GM12878 (cell line): Measurements from ENCODE around the gene C6orf62. TPM values are rescaled to one million over a fixed set of nuclear protein-coding genes. Genes with fewer than 3 reads are reported as not detected.

Experiments used
- ATAC-seq: fragments of 200-7000 bp; cut with Tn5 transposase; 3 replicates; pipeline ENCODE4 v1.9.1; 2020; ENCODE audit warnings: mild to moderate bottlenecking, moderate library complexity
- BruUV-seq: library from RNA; stranded (reverse); fragments of 400-500 nt; replicated peaks from 2 replicates; lab custom pipeline; 2021; lab: Mats Ljungman, UMichigan
- CTCF ChIA-PET: fragments of 300-600 bp; sonication (Branson Sonifier 250); formaldehyde crosslinking; extraction: SDS; loops from one replicate; lab custom pipeline; 2021; ENCODE audit warnings: inconsistent platforms; lab: Yijun Ruan, JAX
- POLR2A ChIA-PET: fragments of 350-600 bp; formaldehyde crosslinking; extraction: SDS; loops from one replicate; lab custom pipeline; 2021; ENCODE audit warnings: inconsistent platforms; lab: Charles Lee
- RAD21 ChIA-PET: fragments of 300-600 bp; sonication (Branson Sonifier 250); formaldehyde crosslinking; loops from one replicate; lab custom pipeline; 2023; ENCODE audit warnings: antibody characterized with exemption; ENCODE audit not compliant: unreplicated experiment; lab: Charles Lee
- SMC1A ChIA-PET: fragments of 300-600 bp; sonication (Branson Sonifier 250); formaldehyde crosslinking; loops from one replicate; lab custom pipeline; 2023; ENCODE audit not compliant: unreplicated experiment, uncharacterized antibody; lab: Charles Lee
- DNase-seq: peaks from one replicate; pipeline ENCODE4 v3.0.0-alpha.2; 2011; ENCODE audit warnings: low read depth, low spot score
- FAIRE-seq: peaks from 3 replicates; lab custom pipeline; 2011; peaks lifted over from hg19 to GRCh38; lab: Jason Lieb, UNC
- H2AFZ ChIP-seq: 2 replicates; pipeline ENCODE4 v1.6.0; 2011; ENCODE audit warnings: low read depth, low read length, control low read depth; ENCODE audit not compliant: control insufficient read depth
- H3K27ac ChIP-seq: 2 replicates; pipeline ENCODE4 v1.5.1; 2011; ENCODE audit warnings: control low read depth; ENCODE audit not compliant: control insufficient read depth, insufficient read depth
- H3K27me3 ChIP-seq, 2 experiments: replicated peaks in 1 of 2; 2 replicates each; pipeline versions ENCODE4 v1.6.0 to v1.6.1; 2011; ENCODE audit warnings: low read length in 1 of 2; ENCODE audit not compliant: control insufficient read depth in 2 of 2, insufficient read depth in 2 of 2
- H3K36me3 ChIP-seq, 2 experiments: 2 replicates each; pipeline ENCODE4 v1.5.1; 2011; ENCODE audit warnings: low read length in 1 of 2; ENCODE audit not compliant: control insufficient read depth in 2 of 2, insufficient read depth in 2 of 2
- H3K4me1 ChIP-seq: 2 replicates; pipeline ENCODE4 v1.6.1; 2011; ENCODE audit warnings: mild to moderate bottlenecking, low read length, moderate library complexity, mixed read lengths; ENCODE audit not compliant: control insufficient read depth, insufficient read depth
- H3K4me2 ChIP-seq: 2 replicates; pipeline ENCODE4 v1.6.0; 2011; ENCODE audit warnings: control low read depth; ENCODE audit not compliant: control insufficient read depth, insufficient read depth
- H3K4me3 ChIP-seq: fragments of 200-600 bp; sonication (generic); 2 replicates; pipeline ENCODE4 v1.5.1; 2016
- H3K79me2 ChIP-seq: 2 replicates; pipeline ENCODE4 v1.6.0; 2011; ENCODE audit warnings: low read length; ENCODE audit not compliant: control insufficient read depth, insufficient read depth
- H3K9ac ChIP-seq: 2 replicates; pipeline ENCODE4 v1.8.0; 2011; ENCODE audit warnings: low read length, control low read depth, mixed read lengths; ENCODE audit not compliant: control insufficient read depth, insufficient read depth
- H3K9me3 ChIP-seq: replicated peaks from 3 replicates; pipeline ENCODE4 v1.5.1; 2011; ENCODE audit warnings: mild to moderate bottlenecking, low read length; ENCODE audit not compliant: control insufficient read depth, insufficient read depth
- H4K20me1 ChIP-seq: 2 replicates; pipeline ENCODE4 v1.6.0; 2011; ENCODE audit not compliant: control insufficient read depth, insufficient read depth
- E4F1 ChIP-seq: fragments of 450-650 bp; IDR thresholded peaks from 2 replicates; pipeline ENCODE4 v1.6.1; 2018; ENCODE audit warnings: borderline replicate concordance, mild to moderate bottlenecking; ENCODE audit not compliant: partially characterized antibody
- EZH2 ChIP-seq: IDR thresholded peaks from 2 replicates; pipeline ENCODE4 v1.6.1; 2012; ENCODE audit warnings: low read depth, mild to moderate bottlenecking, control low read depth, inconsistent platforms, low read length, borderline replicate concordance; ENCODE audit not compliant: control insufficient read depth
- GABPA ChIP-seq: IDR thresholded peaks from 2 replicates; pipeline ENCODE4 v1.6.1; 2014; ENCODE audit warnings: antibody characterized with exemption, low read depth, mild to moderate bottlenecking, inconsistent platforms
- MTA2 ChIP-seq: fragments of 450-650 bp; IDR thresholded peaks from 2 replicates; pipeline ENCODE4 v1.6.1; 2016; ENCODE audit warnings: low read depth, mild to moderate bottlenecking, moderate library complexity
- RBBP5 ChIP-seq: fragments of 200-600 bp; sonication (generic); conservative IDR thresholded peaks from 2 replicates; pipeline ENCODE4 v1.6.1; 2016
- SIN3A ChIP-seq: IDR thresholded peaks from 2 replicates; pipeline ENCODE4 v1.6.1; 2012; ENCODE audit warnings: low read depth, low read length, improper control_type of control experiment
- SMC3 ChIP-seq: IDR thresholded peaks from 2 replicates; pipeline ENCODE4 v1.6.1; 2011; ENCODE audit warnings: low read length, improper control_type of control experiment, borderline replicate concordance
- SPI1 ChIP-seq: IDR thresholded peaks from 2 replicates; pipeline ENCODE4 v1.6.1; 2011; ENCODE audit warnings: low read depth, mild to moderate bottlenecking, low read length, moderate library complexity, borderline replicate concordance; ENCODE audit not compliant: insufficient read depth
- ZBTB4 ChIP-seq: fragments of 450-650 bp; formaldehyde crosslinking; IDR thresholded peaks from 2 replicates; pipeline ENCODE4 v1.4.0; 2022; ENCODE audit warnings: mild to moderate bottlenecking, moderate library complexity
- WGBS: methylation state at CpG from one replicate; pipeline ENCODE4 v1.1.6; 2016; ENCODE audit warnings: low lambda C conversion rate; ENCODE audit not compliant: insufficient replicate concordance, insufficient coverage; ENCODE audit errors: missing lambda C conversion rate; 5-methylcytosine and 5-hydroxymethylcytosine counted together
- in situ Hi-C: fragments of 300-500 bp; cut with MboI; formaldehyde crosslinking; loops from 9 replicates; pipeline ENCODE4 v1.14.3; 2018; ENCODE audit warnings: mixed read lengths
- intact Hi-C: fragments of 100-400 bp; cut with micrococcal nuclease; formaldehyde crosslinking; loops from one replicate; pipeline ENCODE4 v1.14.2; 2022; ENCODE audit not compliant: unreplicated experiment
- polyA plus RNA-seq, 11 experiments: library from polyadenylated mRNA; depleted of rRNA in 4 of 11; unstranded in 6 of 11; stranded (reverse) in 5 of 11; fragments of >200 nt; fragmentation: Nextera tagmentation in 4 of 11; fragmentation: Illumina TruSeq in 1 of 11; extraction: Ambion mirVana in 4 of 11; extraction: Trizol in 1 of 11; gene quantifications; 1 replicate in 1 of 11; 2 replicates in 10 of 11; pipeline versions ENCODE4 v1.2.1 to v1.2.3, GENCODE V29; 2011 to 2016; ENCODE audit warnings: inconsistent platforms in 2 of 11, missing spikeins in 2 of 11, low read depth in 1 of 11
- total RNA-seq, 4 experiments: library from RNA; depleted of rRNA in 3 of 4; stranded (reverse); fragments of >200 nt in 3 of 4; fragmentation: Illumina TruSeq in 1 of 4; extraction: Trizol in 1 of 4; gene quantifications; 2 replicates each; pipeline versions ENCODE4 v1.2.1 to v1.2.3, GENCODE V29; 2013 to 2021

C6orf62 gene
- total and polyA plus RNA-seq, 10 of the 15 experiments (the other 5 are each of a cell fraction or from before 2014, with no cell fraction given): 55.6 to 565 (median 126) TPM

- no peak for DNase-seq
- no TSS peak for BruUV-seq
These were observed 26.5 kb downstream of the C6orf62 start for GRCh38 chr6:24692415-24692814.

More at GRCh38 chr6:24692415-24692814, 26.5 kb downstream of the C6orf62 start:
- Histone ChIP-seq H3K4me3 (no peak overlapping the region), H3K79me2 (no peaks in the 10 kb centered on the region), H3K27me3 (no peaks in the 10 kb centered on the region), H2AFZ (no peak overlapping the region), H4K20me1 (no peaks in the 10 kb centered on the region), H3K36me3 (no peaks in the 10 kb centered on the region), H3K27ac (no peak overlapping the region), H3K9me3 (no peaks in the 10 kb centered on the region), H3K9ac (no peak overlapping the region), H3K4me2 (no peak overlapping the region), H3K4me1 (no peaks in the 10 kb centered on the region; the same call in 1 of the 2 replicates)
- ATAC-seq: no peak
- ChIA-PET CTCF (interaction anchor here (1.2 to 2.5 kb wide), 6 partner anchors 108 to 409 kb away, joined by 3 to 8 read pairs (median 4); no protein-coding TSS in a partner anchor), SMC1A (interaction anchor here (1.2 kb wide), 1 partner anchor 108 kb away, joined by 3 read pairs; no protein-coding TSS in a partner anchor), POLR2A (no interaction called here), RAD21 (interaction anchor here (1.5 kb wide), 1 partner anchor 111 kb away, joined by 4 read pairs; no protein-coding TSS in a partner anchor)
- 80% methylated on average over 3 of the region's 3 CpGs for WGBS
- in situ Hi-C loops (loop anchor here (10.0 kb wide), 1 partner anchor 408 kb away; no protein-coding TSS in a partner anchor), intact Hi-C loops (loop anchor here (5.0 kb wide), 1 partner anchor 410 kb away; no protein-coding TSS in a partner anchor)
- no peak for FAIRE-seq
- TF ChIP-seq RBBP5 (no peak), SMC3 (no peak), MTA2 (no peak), E4F1 (no peak), ZBTB4 (CRISPR knock-in tag) (no peak), EZH2 (no peak), SIN3A (no peak), SPI1 (no peak), GABPA (no peak)
